ENCODE data around the gene ATP6V1C2.

Gene ATP6V1C2

GRCh38 chr2:10820978-10821695 is 99.7 kb downstream of the ATP6V1C2 start:
- no peak for TF ChIP-seq ZFX (IDR thresholded peaks at IDR 0.05; ENCODE audit: borderline replicate concordance)

GRCh38 chr2:10824191-10824590 is 102.8 kb downstream of the ATP6V1C2 start:
- H3K27ac ChIP-seq: no peak overlapping the region
- TF ChIP-seq ZFX (IDR thresholded peaks at IDR 0.05; ENCODE audit: borderline replicate concordance) (no peak), CTCF (IDR thresholded peaks at IDR 0.05) (no peak)

More at GRCh38 chr2:10820978-10821695, 99.7 kb downstream of the ATP6V1C2 start:
- H3K27ac ChIP-seq: no peak overlapping the region

DNA sequence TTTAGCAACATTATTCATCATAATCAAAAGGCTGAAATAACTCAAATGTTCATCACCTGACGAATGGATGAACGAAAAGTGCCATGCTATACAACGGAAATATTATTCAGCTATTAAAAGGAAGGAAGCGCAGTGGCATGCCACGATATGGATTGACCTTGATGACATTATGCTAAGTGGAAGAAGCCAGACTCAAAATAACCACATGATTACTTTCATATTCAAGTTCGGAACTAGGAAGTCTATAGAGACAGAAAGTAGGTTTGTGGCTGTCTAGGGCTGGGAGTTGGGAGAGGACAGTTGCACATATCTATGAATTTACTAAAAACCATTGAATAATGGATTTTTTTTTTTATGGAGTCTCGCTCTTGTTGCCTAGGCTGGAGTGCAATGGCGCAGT is 104.6 kb downstream of the ATP6V1C2 start:
- H3K27ac ChIP-seq: no peak overlapping the region

DNA sequence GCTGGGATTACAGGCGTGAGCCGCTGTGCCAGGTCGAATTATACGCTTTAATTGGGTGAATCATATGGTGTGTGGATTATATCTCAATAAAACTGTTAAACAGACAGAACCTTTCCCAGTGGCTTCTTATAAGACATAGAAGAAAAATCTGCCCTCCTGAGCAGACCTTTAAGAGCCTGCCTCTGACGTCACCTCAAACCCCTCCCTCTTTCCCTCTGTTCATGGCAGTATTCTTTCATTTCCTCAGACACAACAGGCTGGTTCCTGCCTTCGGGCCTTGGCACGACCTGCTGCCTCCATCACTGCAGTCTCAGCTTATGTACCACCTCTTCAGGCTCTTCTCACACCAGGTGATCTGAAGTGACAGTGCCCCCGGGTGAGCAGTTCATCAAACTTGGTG is 105.2 kb downstream of the ATP6V1C2 start:
- no peak overlapping the region for H3K27ac ChIP-seq
- TF ChIP-seq ZFX (IDR thresholded peaks at IDR 0.05; ENCODE audit: borderline replicate concordance) (no peak), CTCF (IDR thresholded peaks at IDR 0.05) (no peak)

More for the DNA sequence above, 104.6 kb downstream of the ATP6V1C2 start:
- no peak for TF ChIP-seq CTCF (IDR thresholded peaks at IDR 0.05)
- no peak for TF ChIP-seq ZFX (IDR thresholded peaks at IDR 0.05; ENCODE audit: borderline replicate concordance)

- H3K27ac ChIP-seq: no peak overlapping the region
- TF ChIP-seq ZFX (IDR thresholded peaks at IDR 0.05; ENCODE audit: borderline replicate concordance) (no peak), CTCF (IDR thresholded peaks at IDR 0.05) (no peak)
Measured at GRCh38 chr2:10828346-10828745, 106.9 kb downstream of the ATP6V1C2 start.

DNA sequence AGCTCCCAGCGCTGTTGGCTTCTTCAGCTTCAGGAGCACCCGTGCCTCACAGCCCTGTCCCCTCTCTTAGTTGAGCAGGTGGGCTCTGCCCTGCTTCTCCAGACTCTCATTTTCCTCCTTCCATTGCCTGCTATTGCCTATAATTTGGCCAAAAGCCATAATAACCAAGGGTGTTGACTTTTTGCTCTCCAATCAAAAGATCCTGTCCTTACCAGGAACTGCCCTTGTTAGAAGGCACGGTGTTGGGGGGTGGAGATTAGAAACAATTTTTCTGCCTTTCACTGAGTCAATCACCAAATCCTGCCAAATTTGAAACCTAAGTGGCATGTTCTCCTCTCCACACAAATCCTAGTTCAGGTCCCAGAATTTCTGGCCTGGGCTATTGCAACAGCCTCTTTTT is 107.9 kb downstream of the ATP6V1C2 start:
- H3K27ac ChIP-seq: no peak overlapping the region
- TF ChIP-seq CTCF (IDR thresholded peaks at IDR 0.05) (no peak), ZFX (IDR thresholded peaks at IDR 0.05; ENCODE audit: borderline replicate concordance) (no peak)

DNA sequence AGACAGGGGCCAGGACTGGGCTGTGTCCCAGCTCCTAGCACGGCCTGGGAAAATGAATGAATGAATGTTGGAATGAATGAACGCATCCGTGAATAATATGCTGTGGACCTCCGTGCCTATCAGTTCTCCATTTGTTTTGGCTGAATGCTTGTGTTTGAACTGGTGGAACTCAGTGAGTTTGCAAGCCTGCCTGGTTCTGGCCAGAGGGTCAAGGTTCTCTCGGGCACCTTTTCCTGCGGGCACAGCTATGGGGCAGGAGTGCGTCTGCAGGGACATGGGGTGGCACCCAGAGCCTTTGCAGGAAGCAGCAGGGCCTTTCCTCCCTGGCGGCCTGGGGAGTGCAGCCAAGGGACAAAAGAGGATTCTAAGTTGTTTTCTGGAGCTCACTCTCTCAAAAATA is 108.8 kb downstream of the ATP6V1C2 start:
- no peak overlapping the region for H3K27ac ChIP-seq
- TF ChIP-seq CTCF (IDR thresholded peaks at IDR 0.05) (no peak), ZFX (IDR thresholded peaks at IDR 0.05; ENCODE audit: borderline replicate concordance) (no peak)
